Smooth muscle cell of the brain vasculature (primary cell): Measurements from ENCODE around the gene DGCR6L.
"Not testable (repeated sequence)": the region's sequence is repeated elsewhere in the genome, so short reads cannot be mapped to it uniquely, and the experiment has no call there.

ENCODE experiments used
- DNase-seq: peaks from one replicate; pipeline ENCODE4 v3.0.0-alpha.2; 2012; ENCODE audit warnings: low read depth, low spot score

Gene DGCR6L

GRCh38 chr22:20319745-20320658 lies at the start of gene DGCR6L:
TSS of gene DGCR6L (minus strand) at chr22:20320060. CDS start at chr22:20319988, 72 bp downstream.
- DNase-seq, result peak; percentile 83

- not testable (repeated sequence) for DNase-seq
Measured at GRCh38 chr22:20368875-20369274, 49.0 kb upstream of the DGCR6L start.

GRCh38 chr22:20366841-20367240 lies 47.0 kb upstream of the DGCR6L start:
- DNase-seq, result not testable (repeated sequence)

GRCh38 chr22:20364335-20365260 lies 44.7 kb upstream of the DGCR6L start:
- not testable (repeated sequence) for DNase-seq

- DNase-seq, result not testable (repeated sequence)
Measured at GRCh38 chr22:20362403-20362802, 42.5 kb upstream of the DGCR6L start.

- not testable (repeated sequence) for DNase-seq
Measured at GRCh38 chr22:20361752-20362229, 41.9 kb upstream of the DGCR6L start.

- DNase-seq, result not testable (repeated sequence)
Measured at GRCh38 chr22:20360866-20361751, 41.2 kb upstream of the DGCR6L start.

GRCh38 chr22:20360261-20360660 lies 40.4 kb upstream of the DGCR6L start:
- DNase-seq, result not testable (repeated sequence)

GRCh38 chr22:20358503-20359239 lies 38.8 kb upstream of the DGCR6L start:
- not testable (repeated sequence) for DNase-seq

GRCh38 chr22:20357967-20358366 lies 38.1 kb upstream of the DGCR6L start:
- not testable (repeated sequence) for DNase-seq

- not testable (repeated sequence) for DNase-seq
Measured at GRCh38 chr22:20356906-20357305, 37.0 kb upstream of the DGCR6L start.

GRCh38 chr22:20355939-20356636 lies 36.2 kb upstream of the DGCR6L start:
- not testable (repeated sequence) for DNase-seq

- no peak for DNase-seq
Measured at GRCh38 chr22:20354238-20354975, 34.5 kb upstream of the DGCR6L start.

GRCh38 chr22:20352536-20352935 lies 32.7 kb upstream of the DGCR6L start:
- DNase-seq, result not testable (repeated sequence)

- DNase-seq, result not testable (repeated sequence)
Measured at GRCh38 chr22:20346553-20346952, 26.7 kb upstream of the DGCR6L start.

- DNase-seq, result not testable (repeated sequence)
Measured at GRCh38 chr22:20338291-20338690, 18.4 kb upstream of the DGCR6L start.

GRCh38 chr22:20337807-20338206 lies 17.9 kb upstream of the DGCR6L start:
- not testable (repeated sequence) for DNase-seq

GRCh38 chr22:20336561-20336960 lies 16.7 kb upstream of the DGCR6L start:
- not testable (repeated sequence) for DNase-seq

- not testable (repeated sequence) for DNase-seq
Measured at GRCh38 chr22:20328569-20328930, 8.7 kb upstream of the DGCR6L start.
